Activated T-cell treated with anti-CD3 and anti-CD28 coated beads, Interleukin-2, amount 50 U/mL, for 4 hours (primary cell): ENCODE data around the gene KCNJ18. TPM values are rescaled to one million over a fixed set of nuclear protein-coding genes. Genes with fewer than 3 reads are reported as not detected.
"Not testable (repeated sequence)": the region's sequence is repeated elsewhere in the genome, so short reads cannot be mapped to it uniquely, and the experiment has no call there.

ENCODE experiments used
- ATAC-seq, 2 donors: fragments of 200-7000 bp; cut with Tn5 transposase; one replicate each; pipeline ENCODE4 v1.10.0; 2021
- DNase-seq: peaks from one replicate; pipeline ENCODE4 v3.0.0-alpha.2; 2020
- H3K27me3 Mint-ChIP-seq: one replicate; pipeline ENCODE4 v1.8.0; 2021; ENCODE audit warnings: low read depth, mixed read lengths
- H3K36me3 Mint-ChIP-seq: one replicate; pipeline ENCODE4 v1.8.0; 2022; ENCODE audit warnings: mixed read lengths; ENCODE audit not compliant: insufficient read depth
- H3K4me1 Mint-ChIP-seq: one replicate; pipeline ENCODE4 v1.8.0; 2021; ENCODE audit warnings: low read depth, mixed read lengths
- H3K4me3 Mint-ChIP-seq: one replicate; pipeline ENCODE4 v1.8.0; 2021; ENCODE audit warnings: mild to moderate bottlenecking, moderate library complexity, mixed read lengths
- H3K9me3 Mint-ChIP-seq: one replicate; pipeline ENCODE4 v1.8.0; 2021; ENCODE audit warnings: mixed read lengths
- total RNA-seq, 3 donors: library from RNA; stranded (reverse); gene quantifications; one replicate each; pipeline ENCODE4 v1.2.1, GENCODE V29; 2021

KCNJ18 gene
- total RNA-seq, 3 donors from 2014 or later = not detected

GRCh38 chr17:21667413-21668117 lies 24.8 kb upstream of the KCNJ18 start:
- H3K36me3 Mint-ChIP-seq, H3K27me3 Mint-ChIP-seq, DNase-seq, H3K4me1 Mint-ChIP-seq, ATAC-seq, H3K4me3 Mint-ChIP-seq: not testable (repeated sequence)
- peaks cover 12% of the 10 kb centered on the region for H3K9me3 Mint-ChIP-seq

GRCh38 chr17:21668118-21668488 lies 24.2 kb upstream of the KCNJ18 start:
- not testable (repeated sequence) for H3K27me3 Mint-ChIP-seq, DNase-seq, H3K36me3 Mint-ChIP-seq, H3K4me1 Mint-ChIP-seq, ATAC-seq, H3K4me3 Mint-ChIP-seq
- peaks cover 12% of the 10 kb centered on the region for H3K9me3 Mint-ChIP-seq

GRCh38 chr17:21668746-21669508 lies 23.4 kb upstream of the KCNJ18 start:
- H3K4me1 Mint-ChIP-seq, ATAC-seq, H3K9me3 Mint-ChIP-seq, DNase-seq, H3K27me3 Mint-ChIP-seq, H3K36me3 Mint-ChIP-seq, H3K4me3 Mint-ChIP-seq: not testable (repeated sequence)

- not testable (repeated sequence) for ATAC-seq, H3K36me3 Mint-ChIP-seq, H3K27me3 Mint-ChIP-seq, DNase-seq, H3K9me3 Mint-ChIP-seq, H3K4me1 Mint-ChIP-seq, H3K4me3 Mint-ChIP-seq
Observed at GRCh38 chr17:21669616-21670360, 22.5 kb upstream of the KCNJ18 start.

GRCh38 chr17:21670361-21671155 lies 21.8 kb upstream of the KCNJ18 start:
- H3K9me3 Mint-ChIP-seq, H3K27me3 Mint-ChIP-seq, ATAC-seq: not testable (repeated sequence)

GRCh38 chr17:21671437-21671836 lies 20.9 kb upstream of the KCNJ18 start:
- not testable (repeated sequence) for H3K4me3 Mint-ChIP-seq, H3K4me1 Mint-ChIP-seq, DNase-seq, H3K9me3 Mint-ChIP-seq, ATAC-seq, H3K27me3 Mint-ChIP-seq, H3K36me3 Mint-ChIP-seq

More at GRCh38 chr17:21670361-21671155, 21.8 kb upstream of the KCNJ18 start:
- not testable (repeated sequence) for DNase-seq, H3K4me3 Mint-ChIP-seq, H3K4me1 Mint-ChIP-seq, H3K36me3 Mint-ChIP-seq

GRCh38 chr17:21671871-21672270 lies 20.5 kb upstream of the KCNJ18 start:
- not testable (repeated sequence) for H3K4me3 Mint-ChIP-seq, H3K9me3 Mint-ChIP-seq, DNase-seq, H3K36me3 Mint-ChIP-seq, H3K4me1 Mint-ChIP-seq, ATAC-seq, H3K27me3 Mint-ChIP-seq

- ATAC-seq, DNase-seq, H3K9me3 Mint-ChIP-seq, H3K27me3 Mint-ChIP-seq, H3K36me3 Mint-ChIP-seq, H3K4me3 Mint-ChIP-seq, H3K4me1 Mint-ChIP-seq: not testable (repeated sequence)
Observed at GRCh38 chr17:21673451-21674241, 18.7 kb upstream of the KCNJ18 start.

- Mint-ChIP-seq H3K36me3 (no peaks in the 10 kb centered on the region), H3K4me1 (no peaks in the 10 kb centered on the region), H3K9me3 (no peaks in the 10 kb centered on the region), H3K27me3 (no peaks in the 10 kb centered on the region), H3K4me3 (no peak overlapping the region)
- ATAC-seq (no peak), DNase-seq (no peak)
Observed at GRCh38 chr17:21674242-21674731, 18.0 kb upstream of the KCNJ18 start.

GRCh38 chr17:21674891-21675738 lies 17.2 kb upstream of the KCNJ18 start:
- H3K4me1 Mint-ChIP-seq, H3K27me3 Mint-ChIP-seq, ATAC-seq, H3K9me3 Mint-ChIP-seq, H3K4me3 Mint-ChIP-seq, H3K36me3 Mint-ChIP-seq, DNase-seq: not testable (repeated sequence)

- not testable (repeated sequence) for H3K4me1 Mint-ChIP-seq, DNase-seq, H3K9me3 Mint-ChIP-seq, H3K4me3 Mint-ChIP-seq, H3K36me3 Mint-ChIP-seq, ATAC-seq, H3K27me3 Mint-ChIP-seq
Observed at GRCh38 chr17:21675739-21676130, 16.6 kb upstream of the KCNJ18 start.

GRCh38 chr17:21676281-21677111 lies 15.8 kb upstream of the KCNJ18 start:
- Mint-ChIP-seq H3K4me1 (no peaks in the 10 kb centered on the region), H3K36me3 (no peaks in the 10 kb centered on the region), H3K9me3 (no peaks in the 10 kb centered on the region), H3K4me3 (no peak overlapping the region), H3K27me3 (no peaks in the 10 kb centered on the region)
- no peak for ATAC-seq
- no peak for DNase-seq
